ENCODE data around the gene CUBN.

CUBN gene

GRCh38 chr10:17026686-17027485 is 102.7 kb downstream of the CUBN start:
- TF ChIP-seq ZNF776 (tag by site-specific recombination; IDR thresholded peaks at IDR 0.05; ENCODE audit: borderline replicate concordance), result no peak
- CTCF ChIA-PET, result interaction anchor here (0.6 kb wide), 2 partner anchors 19 to 108 kb away, joined by 3 read pairs; no protein-coding TSS in a partner anchor
- no peaks in the 10 kb centered on the region for H3K9me3 ChIP-seq (ENCODE audit: control insufficient read depth, insufficient read depth, low read depth, low read length)
- POLR2A ChIA-PET, result no interaction called here
- H3K27ac ChIP-seq (ENCODE audit: extremely low read depth, low read depth, low read length), result no peak overlapping the region
- H3K4me3 ChIP-seq (ENCODE audit: low read depth, low read length), result no peak overlapping the region
- H3K4me1 ChIP-seq (ENCODE audit: control insufficient read depth, insufficient read depth, low read length), result no peaks in the 10 kb centered on the region
- no peaks in the 10 kb centered on the region for H3K36me3 ChIP-seq (ENCODE audit: control insufficient read depth in 2 of 2, insufficient read depth in 1 of 2, low read length in 2 of 2)

GRCh38 chr10:17025444-17026295 is 103.9 kb downstream of the CUBN start:
- H3K4me1 ChIP-seq (ENCODE audit: control insufficient read depth, insufficient read depth, low read length), result no peaks in the 10 kb centered on the region
- no peak overlapping the region for H3K4me3 ChIP-seq (ENCODE audit: low read depth, low read length)
- TF ChIP-seq KLF7 (tag by site-specific recombination; IDR thresholded peaks at IDR 0.05; ENCODE audit: borderline replicate concordance) (no peak), KLF16 (tag by site-specific recombination; IDR thresholded peaks at IDR 0.05) (no peak), KLF17 (tag by site-specific recombination; IDR thresholded peaks at IDR 0.05) (no peak), ZBTB7A (tag by site-specific recombination; IDR thresholded peaks at IDR 0.05; ENCODE audit: low read depth) (no peak), ZNF530 (tag by site-specific recombination; IDR thresholded peaks at IDR 0.05; ENCODE audit: low read depth) (no peak), ZNF214 (tag by site-specific recombination; IDR thresholded peaks at IDR 0.05; ENCODE audit: borderline replicate concordance) (no peak), MYNN (tag by site-specific recombination; IDR thresholded peaks at IDR 0.05; ENCODE audit: borderline replicate concordance) (no peak), ZNF645 (tag by site-specific recombination; IDR thresholded peaks at IDR 0.05) (no peak), ELK4 (IDR thresholded peaks at IDR 0.05; ENCODE audit: borderline replicate concordance, low read depth, low read length) (no peak), ZNF2 (tag by site-specific recombination; IDR thresholded peaks at IDR 0.05) (no peak), ZNF488 (tag by site-specific recombination; IDR thresholded peaks at IDR 0.05) (no peak), PBX3 (CRISPR knock-in tag; IDR thresholded peaks at IDR 0.05) (no peak), ATF2 (tag by site-specific recombination; IDR thresholded peaks at IDR 0.05; ENCODE audit: low read depth) (no peak), SALL2 (tag by site-specific recombination; IDR thresholded peaks at IDR 0.05; ENCODE audit: borderline replicate concordance) (no peak), ZNF677 (tag by site-specific recombination; IDR thresholded peaks at IDR 0.05) (no peak)
- H3K36me3 ChIP-seq (ENCODE audit: control insufficient read depth in 2 of 2, insufficient read depth in 1 of 2, low read length in 2 of 2), result no peaks in the 10 kb centered on the region
- H3K27ac ChIP-seq (ENCODE audit: extremely low read depth, low read depth, low read length), result no peak overlapping the region
- H3K9me3 ChIP-seq (ENCODE audit: control insufficient read depth, insufficient read depth, low read depth, low read length), result no peaks in the 10 kb centered on the region
- POLR2A ChIA-PET, result no interaction called here
- CTCF ChIA-PET, result no interaction called here
